IMR-90 (cell line): ENCODE results near the gene CYSTM1. TPM values are rescaled to one million over a fixed set of nuclear protein-coding genes. Genes with fewer than 3 reads are reported as not detected.

Experiments used
- ATAC-seq: fragments of 200-7000 bp; cut with Tn5 transposase; 2 replicates; pipeline ENCODE4 v1.9.1; 2020; ENCODE audit warnings: low read depth, mild to moderate bottlenecking, moderate library complexity
- BruUV-seq: library from RNA; stranded (reverse); fragments of 400-500 nt; replicated peaks from 2 replicates; lab custom pipeline; 2021; lab: Mats Ljungman, UMichigan
- CTCF ChIA-PET: fragments of 300-600 bp; formaldehyde crosslinking; extraction: SDS; loops from one replicate; lab custom pipeline; 2021; ENCODE audit warnings: antibody characterized with exemption; lab: Yijun Ruan, JAX
- POLR2A ChIA-PET: fragments of 300-600 bp; sonication (Branson Sonifier 250); formaldehyde crosslinking; loops from one replicate; lab custom pipeline; 2022; ENCODE audit warnings: antibody characterized with exemption; ENCODE audit not compliant: unreplicated experiment; lab: Charles Lee
- DNase-seq: peaks from one replicate; pipeline ENCODE4 v3.0.0; 2013
- H2AFZ ChIP-seq: replicated peaks from 2 replicates; pipeline ENCODE3; 2013; ENCODE audit warnings: low read length, mild to moderate bottlenecking; ENCODE audit not compliant: poor library complexity
- H2AK5ac ChIP-seq: 2 replicates; pipeline ENCODE4 v1.6.1; 2013; ENCODE audit warnings: low read depth, low read length, inconsistent platforms
- H2AK9ac ChIP-seq: replicated peaks from 2 replicates; pipeline ENCODE3; 2013; ENCODE audit warnings: mild to moderate bottlenecking, low read depth, low read length, moderate library complexity; ENCODE audit not compliant: poor library complexity
- H2BK120ac ChIP-seq: 2 replicates; pipeline ENCODE4 v1.6.1; 2013; ENCODE audit warnings: low read depth, low read length, inconsistent platforms
- H2BK15ac ChIP-seq: 3 replicates; pipeline ENCODE4 v1.6.1; 2013; ENCODE audit warnings: low read depth, low read length, inconsistent platforms
- H2BK20ac ChIP-seq: 2 replicates; pipeline ENCODE4 v1.6.1; 2013; ENCODE audit warnings: low read depth, mild to moderate bottlenecking, inconsistent platforms, low read length, moderate library complexity
- H2BK5ac ChIP-seq: 2 replicates; pipeline ENCODE4 v1.6.1; 2013; ENCODE audit warnings: mild to moderate bottlenecking, low read depth, low read length, inconsistent platforms; ENCODE audit not compliant: poor library complexity, severe bottlenecking
- H3K14ac ChIP-seq: replicated peaks from 2 replicates; pipeline ENCODE4 v1.6.1; 2013; ENCODE audit warnings: low read depth, low read length, inconsistent platforms
- H3K18ac ChIP-seq: 2 replicates; pipeline ENCODE4 v1.6.1; 2013; ENCODE audit warnings: low read depth, low read length, control low read depth
- H3K23ac ChIP-seq: 2 replicates; pipeline ENCODE4 v1.6.1; 2013; ENCODE audit warnings: low read depth, low read length, inconsistent platforms
- H3K27ac ChIP-seq: 2 replicates; pipeline ENCODE4 v1.5.1; 2013; ENCODE audit warnings: mild to moderate bottlenecking, control low read depth, low read length; ENCODE audit not compliant: insufficient read depth
- H3K27me3 ChIP-seq: 2 replicates; pipeline ENCODE4 v1.6.1; 2013; ENCODE audit warnings: low read length; ENCODE audit not compliant: control insufficient read depth, insufficient read depth
- H3K36me3 ChIP-seq: 2 replicates; pipeline ENCODE4 v1.6.1; 2013; ENCODE audit warnings: low read length, mixed read lengths; ENCODE audit not compliant: control insufficient read depth, insufficient read depth
- H3K4ac ChIP-seq: 2 replicates; pipeline ENCODE4 v1.6.1; 2013; ENCODE audit warnings: low read depth, low read length, inconsistent platforms
- H3K4me1 ChIP-seq: 2 replicates; pipeline ENCODE4 v1.6.1; 2013; ENCODE audit warnings: low read length, mixed read lengths; ENCODE audit not compliant: control insufficient read depth, insufficient read depth
- H3K4me2 ChIP-seq: 2 replicates; pipeline ENCODE4 v1.6.1; 2013; ENCODE audit warnings: low read depth, mild to moderate bottlenecking, control low read depth, low read length, moderate library complexity
- H3K4me3 ChIP-seq: 2 replicates; pipeline ENCODE4 v1.5.1; 2013; ENCODE audit warnings: low read depth, mild to moderate bottlenecking, control low read depth, low read length, moderate library complexity; ENCODE audit not compliant: insufficient read depth
- H3K56ac ChIP-seq: 2 replicates; pipeline ENCODE4 v1.6.1; 2013; ENCODE audit warnings: low read length, inconsistent platforms; ENCODE audit not compliant: insufficient read depth; ENCODE audit errors: extremely low read depth
- H3K79me1 ChIP-seq, 2 experiments: 2 replicates each; pipeline ENCODE4 v1.6.1; 2013; ENCODE audit warnings: low read length in 2 of 2, inconsistent platforms in 1 of 2, low read depth in 1 of 2
- H3K9ac ChIP-seq: 2 replicates; pipeline ENCODE4 v1.6.1; 2013; ENCODE audit warnings: low read depth, low read length, control low read depth
- H3K9me1 ChIP-seq: 2 replicates; pipeline ENCODE4 v1.6.1; 2013; ENCODE audit warnings: low read length, inconsistent platforms; ENCODE audit not compliant: insufficient read depth
- H3K9me3 ChIP-seq: 2 replicates; pipeline ENCODE4 v1.6.1; 2013; ENCODE audit warnings: low read length; ENCODE audit not compliant: control insufficient read depth, insufficient read depth
- H4K20me1 ChIP-seq: 2 replicates; pipeline ENCODE4 v1.6.1; 2013; ENCODE audit warnings: low read length, inconsistent platforms; ENCODE audit not compliant: insufficient read depth
- H4K5ac ChIP-seq: 2 replicates; pipeline ENCODE4 v1.6.1; 2013; ENCODE audit warnings: mild to moderate bottlenecking, low read depth, low read length, control low read depth
- H4K8ac ChIP-seq, 2 experiments: 2 replicates each; pipeline ENCODE4 v1.6.1; 2013; ENCODE audit warnings: low read depth in 2 of 2, low read length in 2 of 2, control low read depth in 1 of 2, inconsistent platforms in 1 of 2
- H4K91ac ChIP-seq: 2 replicates; pipeline ENCODE4 v1.6.1; 2013; ENCODE audit warnings: low read depth, low read length, inconsistent platforms; ENCODE audit not compliant: insufficient read depth
- BHLHE40 ChIP-seq: fragments of 150-350 bp; IDR thresholded peaks from 2 replicates; pipeline ENCODE4 v1.6.1; 2016; ENCODE audit warnings: mild to moderate bottlenecking, low read depth, low read length
- CEBPB ChIP-seq: IDR thresholded peaks from 2 replicates; pipeline ENCODE4 v1.6.1; 2012; ENCODE audit warnings: low read depth, low read length, improper control_type of control experiment
- CHD1 ChIP-seq: IDR thresholded peaks from 2 replicates; pipeline ENCODE4 v1.6.1; 2012; ENCODE audit warnings: low read depth, low read length, improper control_type of control experiment
- FOS ChIP-seq: fragments of 150-350 bp; IDR thresholded peaks from 2 replicates; pipeline ENCODE4 v1.6.1; 2016; ENCODE audit warnings: low read depth, low read length
- MAZ ChIP-seq: IDR thresholded peaks from 2 replicates; pipeline ENCODE4 v1.6.1; 2012; ENCODE audit warnings: low read depth, mild to moderate bottlenecking, low read length, improper control_type of control experiment, moderate library complexity, borderline replicate concordance
- NFE2L2 ChIP-seq: fragments of 150-350 bp; IDR thresholded peaks from 2 replicates; pipeline ENCODE4 v1.6.1; 2016; ENCODE audit warnings: low read depth, mild to moderate bottlenecking, low read length
- POLR2A ChIP-seq: IDR thresholded peaks from 2 replicates; pipeline ENCODE4 v1.6.1; 2012; ENCODE audit warnings: mild to moderate bottlenecking, low read depth, low read length
- RCOR1 ChIP-seq: IDR thresholded peaks from 2 replicates; pipeline ENCODE4 v1.6.1; 2012; ENCODE audit warnings: mild to moderate bottlenecking, low read length, improper control_type of control experiment; ENCODE audit not compliant: insufficient replicate concordance
- RFX5 ChIP-seq: IDR thresholded peaks from 2 replicates; pipeline ENCODE4 v1.8.0; 2012; ENCODE audit warnings: low read depth, mild to moderate bottlenecking, low read length, moderate library complexity
- SMC3 ChIP-seq: fragments of 150-350 bp; IDR thresholded peaks from 2 replicates; pipeline ENCODE4 v1.6.1; 2016; ENCODE audit warnings: low read depth, mild to moderate bottlenecking, antibody characterized with exemption, low read length, moderate library complexity
- WGBS, 2 experiments: methylation state at CpG; one replicate each; pipeline versions ENCODE4 v1.1.5 to v1.1.7; 2013; ENCODE audit warnings: missing lambda C conversion rate in 2 of 2; ENCODE audit not compliant: insufficient read length in 1 of 2; ENCODE audit errors: extremely low coverage in 2 of 2; 5-methylcytosine and 5-hydroxymethylcytosine counted together
- dilution Hi-C: fragments of 300-500 bp; cut with HindIII; formaldehyde crosslinking; loops from one replicate; pipeline ENCODE4 v1.14.3; 2018; ENCODE audit warnings: low sequenced_read_pairs; ENCODE audit not compliant: unreplicated experiment
- in situ Hi-C: fragments of 300-500 bp; cut with MboI; formaldehyde crosslinking; loops from 3 replicates; pipeline ENCODE4 v1.14.3; 2019; ENCODE audit warnings: low sequenced_read_pairs, inconsistent platforms, mixed read lengths
- intact Hi-C: fragments of 100-400 bp; cut with micrococcal nuclease; formaldehyde crosslinking; loops from 2 replicates; pipeline ENCODE4 v1.10.0; 2022
- polyA plus RNA-seq, 3 experiments: library from polyadenylated mRNA; depleted of rRNA; stranded (reverse); fragments of >200 nt; gene quantifications; 2 replicates each; pipeline ENCODE4 v1.2.3, GENCODE V29; 2012; ENCODE audit warnings: low replicate concordance in 1 of 3
- total RNA-seq: library from RNA; depleted of rRNA; stranded (reverse); fragments of >200 nt; gene quantifications from 2 replicates; pipeline ENCODE4 v1.2.3, GENCODE V29; 2012
- TF ChIP-seq, protein P1 (sequence below): conservative IDR thresholded peaks from 2 replicates; pipeline ENCODE4 v1.5.1; 2012; ENCODE audit warnings: mild to moderate bottlenecking, low read depth, low read length, improper control_type of control experiment
- TF ChIP-seq, protein P2 (sequence below): fragments of 150-350 bp; IDR thresholded peaks from 2 replicates; pipeline ENCODE4 v1.6.1; 2016; ENCODE audit warnings: low read depth, mild to moderate bottlenecking, low read length, moderate library complexity, borderline replicate concordance

CYSTM1 gene
- total and polyA plus RNA-seq, 2 of the 4 experiments (the other 2 are of a cell fraction), result 7.3 to 15.0 TPM

DNA sequence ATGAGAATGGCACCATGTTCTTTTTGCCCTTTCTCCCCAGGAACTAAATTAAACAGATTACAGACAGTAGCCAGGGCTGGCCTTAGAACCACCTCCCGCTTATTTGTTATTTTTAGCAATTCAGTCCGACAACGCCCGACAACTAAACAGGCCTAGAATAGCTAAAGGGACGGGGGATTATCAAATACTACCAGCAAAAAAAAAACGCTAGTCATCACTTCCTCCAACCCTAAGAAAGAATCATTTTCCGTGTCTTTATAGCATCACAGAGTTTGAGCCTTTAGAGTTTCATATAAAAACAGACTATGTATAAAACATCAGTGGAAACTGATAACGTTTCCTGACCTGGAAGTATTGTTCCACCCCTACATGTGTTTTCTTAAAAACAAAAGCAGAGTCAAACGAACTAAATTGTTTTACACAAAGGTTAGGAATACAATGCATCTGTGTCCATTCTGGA lies 92.6 kb downstream of the CYSTM1 start:
- dilution Hi-C loops, result no loop called here
- Histone ChIP-seq H3K27ac (no peak overlapping the region), H3K4me2 (no peak overlapping the region), H3K36me3 (no peaks in the 10 kb centered on the region), H2AFZ (no peak overlapping the region), H2BK5ac (no peak overlapping the region), H4K91ac (no peak overlapping the region), H2AK9ac (no peak overlapping the region), H3K4me1 (no peaks in the 10 kb centered on the region), H3K14ac (no peak overlapping the region), H4K20me1 (0 out of 2 replicates have a peak, but pooled peaks cover 8% of the 10 kb centered on the region), H3K23ac (no peak overlapping the region), H3K9ac (no peak overlapping the region), H4K8ac (no peak overlapping the region), H3K79me1 (peaks cover 14 to 37% of the 10 kb centered on the region in 2 experiments), H3K9me3 (no peaks in the 10 kb centered on the region), H3K56ac (no peak overlapping the region), H3K4me3 (no peak overlapping the region), H3K9me1 (0 out of 2 replicates have a peak, but pooled peaks cover 2% of the 10 kb centered on the region), H3K18ac (no peak overlapping the region), H2BK15ac (no peak overlapping the region), H2AK5ac (no peak overlapping the region), H4K5ac (no peak overlapping the region), H2BK120ac (no peak overlapping the region), H3K27me3 (no peaks in the 10 kb centered on the region), H2BK20ac (no peak overlapping the region), H3K4ac (no peak overlapping the region)
- BruUV-seq, result no TSS peak
- ATAC-seq (no peak), DNase-seq (no peak)
- intact Hi-C loops, result no loop called here
- CTCF ChIA-PET, result no interaction called here
- POLR2A ChIA-PET, result no interaction called here
- WGBS, 2 experiments, result 100% methylated on average over 1 of the region's 9 CpGs; no CpG with 5 or more reads in 1 of the 2 experiments
- TF ChIP-seq SMC3 (no peak), MAZ (no peak), POLR2A (no peak), BHLHE40 (no peak), RCOR1 (no peak), RFX5 (no peak), CHD1 (no peak), FOS (no peak), CEBPB (no peak), NFE2L2 (no peak)
- TF ChIP-seq, protein P1, sequence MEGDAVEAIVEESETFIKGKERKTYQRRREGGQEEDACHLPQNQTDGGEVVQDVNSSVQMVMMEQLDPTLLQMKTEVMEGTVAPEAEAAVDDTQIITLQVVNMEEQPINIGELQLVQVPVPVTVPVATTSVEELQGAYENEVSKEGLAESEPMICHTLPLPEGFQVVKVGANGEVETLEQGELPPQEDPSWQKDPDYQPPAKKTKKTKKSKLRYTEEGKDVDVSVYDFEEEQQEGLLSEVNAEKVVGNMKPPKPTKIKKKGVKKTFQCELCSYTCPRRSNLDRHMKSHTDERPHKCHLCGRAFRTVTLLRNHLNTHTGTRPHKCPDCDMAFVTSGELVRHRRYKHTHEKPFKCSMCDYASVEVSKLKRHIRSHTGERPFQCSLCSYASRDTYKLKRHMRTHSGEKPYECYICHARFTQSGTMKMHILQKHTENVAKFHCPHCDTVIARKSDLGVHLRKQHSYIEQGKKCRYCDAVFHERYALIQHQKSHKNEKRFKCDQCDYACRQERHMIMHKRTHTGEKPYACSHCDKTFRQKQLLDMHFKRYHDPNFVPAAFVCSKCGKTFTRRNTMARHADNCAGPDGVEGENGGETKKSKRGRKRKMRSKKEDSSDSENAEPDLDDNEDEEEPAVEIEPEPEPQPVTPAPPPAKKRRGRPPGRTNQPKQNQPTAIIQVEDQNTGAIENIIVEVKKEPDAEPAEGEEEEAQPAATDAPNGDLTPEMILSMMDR, result no peak
- TF ChIP-seq, protein P2, sequence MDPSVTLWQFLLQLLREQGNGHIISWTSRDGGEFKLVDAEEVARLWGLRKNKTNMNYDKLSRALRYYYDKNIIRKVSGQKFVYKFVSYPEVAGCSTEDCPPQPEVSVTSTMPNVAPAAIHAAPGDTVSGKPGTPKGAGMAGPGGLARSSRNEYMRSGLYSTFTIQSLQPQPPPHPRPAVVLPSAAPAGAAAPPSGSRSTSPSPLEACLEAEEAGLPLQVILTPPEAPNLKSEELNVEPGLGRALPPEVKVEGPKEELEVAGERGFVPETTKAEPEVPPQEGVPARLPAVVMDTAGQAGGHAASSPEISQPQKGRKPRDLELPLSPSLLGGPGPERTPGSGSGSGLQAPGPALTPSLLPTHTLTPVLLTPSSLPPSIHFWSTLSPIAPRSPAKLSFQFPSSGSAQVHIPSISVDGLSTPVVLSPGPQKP, result no peak
- in situ Hi-C loops, result no loop called here
